ENCODE results near the gene PPM1G.

PPM1G gene

GRCh38 chr2:27412419-27413152 lies 3.2 kb upstream of the PPM1G start:
- DNase-seq (ENCODE audit: low read depth) = no peak

- DNase-seq (ENCODE audit: low read depth) = peak; percentile 4
Measured at GRCh38 chr2:27408601-27409320, 630 bp downstream of the PPM1G start.

GRCh38 chr2:27407798-27408491 lies 1.4 kb downstream of the PPM1G start:
- DNase-seq (ENCODE audit: low read depth) = peak; percentile 58

- DNase-seq (ENCODE audit: low read depth) = no peak
Measured at GRCh38 chr2:27400348-27401135, 8.8 kb downstream of the PPM1G start.

- DNase-seq (ENCODE audit: low read depth) = no peak
Measured at GRCh38 chr2:27398962-27399361, 10.4 kb downstream of the PPM1G start.

- no peak for DNase-seq (ENCODE audit: low read depth)
Measured at GRCh38 chr2:27393225-27393624, 16.2 kb downstream of the PPM1G start.

- no peak for DNase-seq (ENCODE audit: low read depth)
Measured at GRCh38 chr2:27390822-27391679, 18.3 kb downstream of the PPM1G start.

GRCh38 chr2:27381577-27382181 lies 27.7 kb downstream of the PPM1G start:
- DNase-seq (ENCODE audit: low read depth) = no peak

- peak; percentile 97 for DNase-seq (ENCODE audit: low read depth)
Measured at GRCh38 chr2:27380626-27381545, 28.5 kb downstream of the PPM1G start, which contains the start of gene ZNF513. Gene ZNF513, minus strand, starts transcription at chr2:27380734. Its CDS starts 208 bp downstream, at chr2:27380526.

GRCh38 chr2:27379836-27380625 lies 29.4 kb downstream of the PPM1G start:
- DNase-seq (ENCODE audit: low read depth) = peak; percentile 63

GRCh38 chr2:27379383-27379835 lies 30.0 kb downstream of the PPM1G start:
- no peak for DNase-seq (ENCODE audit: low read depth)

GRCh38 chr2:27378809-27379290 lies 30.5 kb downstream of the PPM1G start:
- no peak for DNase-seq (ENCODE audit: low read depth)

GRCh38 chr2:27378096-27378808 lies 31.1 kb downstream of the PPM1G start:
- DNase-seq (ENCODE audit: low read depth) = no peak

GRCh38 chr2:27377618-27378095 lies 31.7 kb downstream of the PPM1G start:
- DNase-seq (ENCODE audit: low read depth) = no peak

GRCh38 chr2:27376866-27377617 lies 32.3 kb downstream of the PPM1G start:
- no peak for DNase-seq (ENCODE audit: low read depth)

GRCh38 chr2:27376151-27376865 lies 33.1 kb downstream of the PPM1G start:
- DNase-seq (ENCODE audit: low read depth) = no peak
